BE2C (cell line): Measurements from ENCODE around the gene GHRL.

Source experiments
- DNase-seq: peaks from one replicate; pipeline ENCODE4 v3.0.0-alpha.2; 2020
- H3K27me3 ChIP-seq: fragments of 250-450 bp; sonication (Bioruptor Pico); 2 replicates; pipeline ENCODE4 v1.5.1; 2020; ENCODE audit warnings: mild to moderate bottlenecking
- H3K36me3 ChIP-seq: fragments of 250-450 bp; sonication (Bioruptor Pico); 2 replicates; pipeline ENCODE4 v1.5.1; 2020; ENCODE audit warnings: mild to moderate bottlenecking
- H3K4me1 ChIP-seq: fragments of 250-450 bp; sonication (Bioruptor Pico); 2 replicates; pipeline ENCODE4 v1.5.1; 2020
- H3K4me3 ChIP-seq: 2 replicates; pipeline ENCODE4 v1.5.1; 2011; ENCODE audit warnings: low read depth, low read length
- H3K9me3 ChIP-seq: fragments of 250-450 bp; sonication (Bioruptor Pico); 2 replicates; pipeline ENCODE4 v1.5.1; 2020
- CTCF ChIP-seq: IDR thresholded peaks from 2 replicates; pipeline ENCODE4 v1.5.1; 2012; ENCODE audit warnings: mild to moderate bottlenecking, low read depth, low read length

GHRL gene

DNA sequence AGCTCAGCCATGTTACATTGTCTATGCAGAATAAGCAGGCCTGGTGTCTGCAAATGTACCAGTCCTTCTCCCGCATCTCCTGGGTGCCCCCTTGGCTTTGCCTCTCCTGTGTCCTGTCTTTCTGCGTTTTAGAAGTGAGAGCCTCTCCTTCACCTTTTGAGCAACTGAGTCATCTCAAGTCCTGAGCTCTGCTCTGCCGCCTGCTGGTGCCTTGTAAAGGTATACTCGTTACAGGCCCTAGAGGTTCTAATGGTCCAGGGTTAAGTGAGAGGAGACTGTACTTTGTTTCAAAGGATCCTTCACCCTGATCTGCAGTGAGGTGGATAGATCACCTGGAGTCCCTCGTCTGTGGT lies 12.6 kb downstream of the GHRL start:
- Histone ChIP-seq H3K9me3 (no peaks in the 10 kb centered on the region), H3K4me3 (no peak overlapping the region), H3K27me3 (no peaks in the 10 kb centered on the region), H3K4me1 (no peaks in the 10 kb centered on the region), H3K36me3 (peaks cover 4% of the 10 kb centered on the region; the same call in 1 of the 2 replicates)
- no peak for TF ChIP-seq CTCF
- DNase-seq, result no peak

GRCh38 chr3:10279384-10280176 lies 13.2 kb downstream of the GHRL start:
- Histone ChIP-seq H3K36me3 (peaks cover 4% of the 10 kb centered on the region; the same call in 1 of the 2 replicates), H3K9me3 (no peaks in the 10 kb centered on the region), H3K4me3 (no peak overlapping the region), H3K27me3 (no peaks in the 10 kb centered on the region), H3K4me1 (no peaks in the 10 kb centered on the region)
- TF ChIP-seq CTCF, result no peak
- DNase-seq, result no peak

DNA sequence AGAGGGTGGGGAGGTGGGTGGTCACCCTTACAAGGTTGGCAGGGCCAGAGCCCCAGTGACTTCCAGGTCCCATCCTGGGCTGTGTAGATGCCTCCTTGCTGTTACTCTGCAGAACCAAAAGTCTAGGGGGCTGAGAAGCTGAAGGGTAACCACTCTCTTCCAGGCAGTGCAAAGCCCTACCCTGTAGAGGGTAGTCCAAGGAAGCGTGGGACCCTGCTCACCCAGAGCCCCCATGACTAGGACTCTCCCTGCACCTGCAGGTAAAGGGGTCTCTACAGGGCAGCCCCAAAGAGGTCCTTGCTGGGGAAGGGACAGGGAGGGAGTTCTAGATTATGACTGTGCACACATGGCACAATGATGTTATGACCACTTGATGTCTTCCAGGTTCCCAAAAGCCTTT lies 14.2 kb downstream of the GHRL start:
- no peak for DNase-seq
- Histone ChIP-seq H3K36me3 (peaks cover 4% of the 10 kb centered on the region; the same call in 1 of the 2 replicates), H3K4me1 (no peaks in the 10 kb centered on the region), H3K9me3 (no peaks in the 10 kb centered on the region), H3K27me3 (no peaks in the 10 kb centered on the region), H3K4me3 (no peak overlapping the region)
- no peak for TF ChIP-seq CTCF

DNA sequence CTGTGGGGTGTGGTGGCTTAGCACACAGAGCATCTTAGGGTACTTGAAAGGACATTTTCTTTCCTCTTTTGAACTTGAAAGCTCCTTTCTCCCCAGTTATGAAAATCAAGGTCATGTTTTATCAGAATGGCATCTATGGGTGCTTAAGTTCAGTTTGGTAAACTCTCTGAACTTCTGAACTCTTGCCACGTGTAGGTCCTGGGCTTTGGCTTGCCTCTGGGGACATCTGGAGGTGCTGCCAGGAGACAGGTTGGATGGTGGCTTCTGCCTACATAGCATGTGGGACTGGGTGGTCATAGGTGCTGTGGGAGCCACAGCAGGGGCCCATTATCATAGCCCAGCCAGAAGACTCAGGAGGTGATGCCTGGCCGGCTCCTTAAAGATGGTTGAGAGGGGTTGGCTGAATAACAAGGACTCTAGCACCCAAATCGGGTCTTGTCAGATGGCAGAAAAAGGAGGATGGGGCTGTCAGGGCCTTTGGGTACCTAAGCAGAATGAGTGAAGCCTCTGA lies 15.6 kb downstream of the GHRL start:
- Histone ChIP-seq H3K4me3 (no peak overlapping the region), H3K27me3 (no peaks in the 10 kb centered on the region), H3K9me3 (no peaks in the 10 kb centered on the region), H3K36me3 (peaks cover 4% of the 10 kb centered on the region; the same call in 1 of the 2 replicates), H3K4me1 (no peaks in the 10 kb centered on the region)
- no peak for DNase-seq
- TF ChIP-seq CTCF, result no peak

DNA sequence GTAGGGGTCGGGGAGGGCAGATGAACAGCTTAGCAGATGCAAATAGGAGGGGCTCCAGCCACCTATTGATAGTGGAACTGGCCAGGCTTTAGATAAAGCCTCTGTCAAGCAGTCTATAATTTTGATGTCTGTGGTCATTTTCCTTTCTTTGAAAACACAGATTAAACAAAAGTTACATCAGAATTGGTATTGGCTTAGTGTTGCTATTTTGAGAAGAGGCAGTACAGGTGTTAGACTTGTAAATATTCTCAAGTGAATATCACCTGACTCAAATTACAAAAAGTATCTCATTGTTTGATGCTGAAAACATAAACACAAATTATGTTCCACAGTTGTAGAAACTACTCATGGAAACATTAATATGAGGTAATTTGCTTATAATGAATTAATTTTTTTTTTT lies 18.1 kb downstream of the GHRL start:
- no peaks in the 10 kb centered on the region for H3K27me3 ChIP-seq
- no peaks in the 10 kb centered on the region for H3K9me3 ChIP-seq
- no peak for DNase-seq
- peaks cover 6% of the 10 kb centered on the region for H3K36me3 ChIP-seq
- no peak overlapping the region for H3K4me3 ChIP-seq
- no peak for TF ChIP-seq CTCF
- H3K4me1 ChIP-seq, result no peaks in the 10 kb centered on the region

DNA sequence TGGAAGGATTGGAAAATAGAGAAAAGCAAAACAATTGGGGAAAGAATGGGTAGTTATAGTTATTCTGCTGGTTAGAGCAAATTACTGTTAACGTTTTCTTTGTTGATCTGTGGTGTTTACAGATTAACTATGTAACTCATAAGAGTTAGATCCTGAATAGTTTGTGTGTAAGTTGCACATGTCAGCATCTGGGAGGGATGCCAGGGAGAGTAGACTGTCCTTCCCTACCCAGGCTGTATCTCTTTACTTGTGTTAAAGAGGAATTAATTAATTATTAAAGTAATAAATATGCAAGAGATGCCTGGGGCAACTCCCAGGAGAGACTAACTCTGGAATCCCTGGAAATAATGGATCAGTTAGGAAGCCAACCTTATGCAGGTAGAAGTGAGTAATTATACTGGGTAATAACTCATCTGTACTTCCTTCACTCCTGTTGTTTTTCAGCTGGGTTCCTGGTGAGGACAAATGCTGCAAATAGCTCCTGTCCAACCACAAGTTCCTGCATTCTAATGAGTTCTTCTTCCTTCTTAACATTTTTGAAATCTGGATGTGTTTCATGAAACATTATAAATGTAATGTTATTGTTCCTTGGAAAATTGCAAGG lies 18.9 kb downstream of the GHRL start:
- no peaks in the 10 kb centered on the region for H3K9me3 ChIP-seq
- TF ChIP-seq CTCF, result no peak
- no peak overlapping the region for H3K4me3 ChIP-seq
- H3K4me1 ChIP-seq, result no peaks in the 10 kb centered on the region
- H3K27me3 ChIP-seq, result no peaks in the 10 kb centered on the region
- DNase-seq, result no peak
- H3K36me3 ChIP-seq, result peaks cover 10% of the 10 kb centered on the region
